GM18870 (cell line): ENCODE data around the gene DIP2C.
"Not testable (repeated sequence)": the region's sequence is repeated elsewhere in the genome, so short reads cannot be mapped to it uniquely, and the experiment has no call there.

ENCODE experiments used
- ATAC-seq: cut with Tn5 transposase; IDR thresholded peaks from one replicate; pipeline ENCODE4 v1.9.1; 2021; ENCODE audit warnings: moderate library complexity; ENCODE audit not compliant: unreplicated experiment

DIP2C gene

DNA sequence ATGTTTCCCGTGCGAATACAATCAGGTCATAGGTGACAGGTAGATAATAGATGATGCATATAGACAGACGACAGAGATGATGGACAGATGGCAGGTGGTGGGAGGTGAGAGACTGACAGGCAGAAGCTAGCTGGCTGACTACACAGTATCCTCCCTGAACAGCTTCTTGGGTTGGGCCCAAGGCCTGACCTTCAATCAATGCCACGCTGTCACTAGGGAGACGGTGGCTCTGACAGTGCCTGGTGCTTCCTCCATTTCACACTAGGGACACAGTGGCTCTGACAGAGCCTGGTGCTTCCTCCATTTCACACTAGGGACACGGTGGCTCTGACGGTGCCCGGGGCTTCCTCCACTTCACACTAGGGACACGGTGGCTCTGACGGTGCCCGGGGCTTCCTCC, 200.1 kb downstream of the DIP2C start:
- no peak for ATAC-seq

DNA sequence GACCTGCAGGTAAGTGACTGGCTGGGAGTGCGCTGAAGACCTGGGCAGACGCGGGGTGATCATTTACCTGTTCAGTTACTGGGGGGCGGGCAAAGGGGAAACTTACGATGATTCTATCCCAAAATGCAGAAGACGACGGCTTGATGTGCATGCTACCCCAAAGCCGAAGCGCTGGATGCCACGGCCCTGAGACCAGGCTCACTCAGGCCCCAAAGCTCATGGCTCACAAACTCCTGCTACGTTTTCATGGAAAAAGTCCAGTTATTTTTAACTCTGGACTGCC, 200.6 kb downstream of the DIP2C start:
- ATAC-seq, result no peak

- ATAC-seq, result no peak
Observed at GRCh38 chr10:488081-488932, 201.2 kb downstream of the DIP2C start.

- ATAC-seq, result no peak
Observed at GRCh38 chr10:486666-487322, 202.7 kb downstream of the DIP2C start.

GRCh38 chr10:486206-486605, 203.3 kb downstream of the DIP2C start:
- ATAC-seq, result no peak

DNA sequence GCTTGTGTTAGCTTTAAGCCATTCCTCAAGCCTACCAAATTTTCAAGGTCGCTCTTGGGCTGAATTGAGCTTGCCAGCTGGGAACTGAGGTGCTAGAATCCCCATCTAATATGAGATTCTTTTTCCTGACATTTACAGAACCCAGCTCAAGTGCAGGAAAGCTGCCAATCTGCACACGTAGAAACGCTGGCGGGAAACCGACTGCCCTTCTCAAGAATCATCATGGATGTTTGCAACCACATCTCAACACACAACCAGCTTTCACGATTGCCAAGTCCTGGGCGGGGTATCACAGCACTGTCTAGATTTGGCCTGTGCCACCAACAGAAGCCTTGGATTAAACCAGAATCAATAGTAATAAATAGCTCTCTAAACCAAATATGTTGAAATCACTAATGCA, 203.7 kb downstream of the DIP2C start:
- no peak for ATAC-seq

DNA sequence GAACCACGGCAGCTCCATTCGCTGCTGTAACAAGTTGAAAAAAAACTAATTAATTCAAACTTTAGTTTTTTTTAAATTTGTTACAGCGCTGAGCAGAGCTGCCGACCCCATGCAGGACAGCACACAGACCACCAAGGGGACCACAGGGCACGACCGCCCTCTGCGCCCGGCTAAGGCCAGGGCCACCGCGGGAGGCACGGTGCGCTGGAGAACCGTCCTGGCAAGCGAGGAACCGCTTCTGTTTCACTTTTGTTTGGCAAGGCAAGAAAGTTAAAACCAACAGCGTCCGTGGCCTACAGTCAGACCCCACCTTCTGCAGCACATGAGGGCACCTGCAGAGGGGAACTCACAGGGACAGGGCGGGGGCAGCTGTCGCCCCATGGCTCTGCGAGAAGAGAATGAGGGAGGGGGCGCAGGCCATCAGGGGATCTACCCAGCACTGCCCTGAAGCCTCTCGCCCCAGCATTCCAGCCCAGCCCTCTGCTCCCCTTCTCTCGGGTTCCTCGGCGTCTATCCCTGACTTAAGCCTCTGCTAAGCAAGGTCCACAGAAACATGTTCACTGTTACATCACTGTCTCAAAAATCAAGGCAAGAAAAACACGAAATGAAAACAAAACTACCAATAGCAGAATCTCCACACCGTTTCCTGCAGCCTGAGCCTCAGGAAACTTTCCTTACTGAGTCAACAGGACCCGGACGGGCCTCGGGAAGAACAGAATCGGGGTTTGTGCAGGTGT, 204.4 kb downstream of the DIP2C start:
- peak; percentile 60 for ATAC-seq

- peak; percentile 43 for ATAC-seq
Observed at GRCh38 chr10:484441-484924, 205.0 kb downstream of the DIP2C start.

DNA sequence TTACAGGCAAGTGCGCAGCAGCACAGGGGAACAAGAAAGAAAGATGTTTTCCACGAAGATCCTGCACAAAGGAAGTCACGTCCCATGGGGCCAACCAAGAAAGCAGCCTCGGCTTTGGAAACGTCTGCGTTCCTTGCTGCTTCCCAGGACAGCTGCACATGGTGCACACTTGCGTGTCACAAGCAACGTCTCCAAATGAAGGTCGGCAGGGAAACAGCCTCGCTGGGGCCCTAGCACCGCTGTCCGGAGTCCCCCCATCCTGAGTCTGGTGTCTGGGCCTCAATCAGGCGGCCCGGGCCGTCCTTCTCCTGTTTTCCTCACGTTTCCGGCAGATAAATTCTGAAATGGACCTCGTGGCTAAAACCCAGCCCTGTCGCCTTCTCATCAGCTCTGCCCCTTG, 206.2 kb downstream of the DIP2C start:
- no peak for ATAC-seq

GRCh38 chr10:482848-483247, 206.6 kb downstream of the DIP2C start:
- ATAC-seq, result no peak

DNA sequence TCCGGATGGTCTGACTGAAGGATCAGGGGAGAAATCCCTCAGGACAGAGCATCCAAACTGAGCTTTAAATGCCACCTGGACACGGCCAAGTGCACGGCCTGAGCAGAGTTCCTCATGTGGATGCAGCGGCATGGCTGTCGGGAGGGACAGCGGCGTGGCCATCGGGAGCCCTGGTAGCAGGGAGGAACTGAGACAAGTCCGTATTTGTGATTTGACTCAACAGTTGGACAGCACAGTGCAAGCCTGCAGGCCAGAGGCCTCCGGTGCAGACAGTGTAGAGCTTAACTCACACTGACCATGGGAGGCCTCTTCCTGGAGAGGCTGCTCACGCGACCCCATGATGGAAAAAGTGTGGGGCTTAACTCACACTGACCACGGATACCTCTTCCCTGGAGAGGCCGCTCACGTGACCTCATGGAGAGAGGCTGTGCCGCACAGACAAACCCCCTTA, 207.4 kb downstream of the DIP2C start:
- no peak for ATAC-seq

DNA sequence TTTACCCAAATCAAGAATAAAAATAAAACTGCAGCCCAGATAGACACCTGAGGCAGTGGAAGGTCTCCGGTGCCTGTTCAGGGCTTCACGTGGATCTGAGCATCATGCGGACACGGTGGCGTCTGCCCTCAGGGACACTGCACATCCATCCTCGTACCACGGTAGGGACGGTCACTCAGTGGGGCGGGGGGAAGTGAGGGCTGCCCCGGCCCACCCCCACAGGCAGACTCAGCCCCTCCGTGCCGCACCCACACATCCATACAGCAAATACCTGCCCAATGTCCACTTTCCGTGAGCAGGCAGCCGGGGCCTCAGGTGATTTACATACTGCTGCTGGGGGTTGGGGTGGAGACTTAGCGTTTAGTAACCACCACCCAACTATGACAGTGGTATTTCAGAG, 207.8 kb downstream of the DIP2C start:
- no peak for ATAC-seq

DNA sequence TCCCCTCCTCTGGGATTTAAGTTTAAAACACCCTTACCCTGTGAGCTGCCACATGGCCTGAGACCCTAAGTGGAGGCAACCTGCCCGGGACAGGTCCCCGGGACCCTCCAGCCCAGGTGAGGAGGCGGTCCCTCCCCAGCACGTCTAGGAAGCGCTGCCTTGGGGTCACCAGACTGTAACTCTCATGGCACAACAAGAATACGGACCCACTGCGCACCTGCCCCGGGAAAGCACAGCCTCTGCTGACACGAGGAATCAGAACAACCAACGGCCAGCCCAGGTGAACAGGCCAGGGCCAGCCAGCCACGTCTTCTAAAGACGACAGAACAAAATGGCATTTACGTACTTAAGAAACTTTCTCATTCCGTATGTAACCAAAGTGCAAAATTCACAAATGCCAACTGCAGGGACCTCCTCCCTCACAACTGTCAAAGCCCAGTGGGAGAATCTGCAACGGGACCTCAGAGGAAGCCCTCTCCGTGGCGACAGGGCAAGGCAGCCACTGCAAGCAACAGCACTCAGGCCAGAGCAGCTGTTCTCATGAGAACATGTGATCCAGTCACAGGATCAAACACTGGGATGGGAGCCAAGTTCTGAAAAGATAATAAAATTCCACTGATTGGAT, 208.4 kb downstream of the DIP2C start:
- ATAC-seq, result no peak

DNA sequence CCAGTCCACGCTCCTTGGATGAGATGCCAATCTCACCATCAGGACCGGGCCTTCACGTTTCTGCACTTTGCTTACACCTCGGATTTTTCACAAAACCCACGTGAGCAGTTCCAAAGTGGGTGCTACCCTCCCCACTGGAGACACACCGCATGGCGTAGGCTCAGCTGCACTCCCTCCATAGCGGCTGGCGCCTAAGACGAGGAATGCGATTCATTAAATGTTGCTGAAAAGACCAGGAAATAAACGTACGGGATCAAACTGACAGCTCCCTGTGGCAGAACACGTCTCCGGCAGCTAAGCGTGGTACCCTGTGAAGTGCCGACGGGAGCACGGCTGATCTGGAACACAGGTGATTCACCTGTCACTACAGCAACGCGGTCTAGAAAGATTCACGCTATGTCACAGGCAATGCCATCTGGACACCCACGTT, 209.0 kb downstream of the DIP2C start:
- no peak for ATAC-seq

- not testable (repeated sequence) for ATAC-seq
Observed at GRCh38 chr10:479706-480497, 209.6 kb downstream of the DIP2C start.

DNA sequence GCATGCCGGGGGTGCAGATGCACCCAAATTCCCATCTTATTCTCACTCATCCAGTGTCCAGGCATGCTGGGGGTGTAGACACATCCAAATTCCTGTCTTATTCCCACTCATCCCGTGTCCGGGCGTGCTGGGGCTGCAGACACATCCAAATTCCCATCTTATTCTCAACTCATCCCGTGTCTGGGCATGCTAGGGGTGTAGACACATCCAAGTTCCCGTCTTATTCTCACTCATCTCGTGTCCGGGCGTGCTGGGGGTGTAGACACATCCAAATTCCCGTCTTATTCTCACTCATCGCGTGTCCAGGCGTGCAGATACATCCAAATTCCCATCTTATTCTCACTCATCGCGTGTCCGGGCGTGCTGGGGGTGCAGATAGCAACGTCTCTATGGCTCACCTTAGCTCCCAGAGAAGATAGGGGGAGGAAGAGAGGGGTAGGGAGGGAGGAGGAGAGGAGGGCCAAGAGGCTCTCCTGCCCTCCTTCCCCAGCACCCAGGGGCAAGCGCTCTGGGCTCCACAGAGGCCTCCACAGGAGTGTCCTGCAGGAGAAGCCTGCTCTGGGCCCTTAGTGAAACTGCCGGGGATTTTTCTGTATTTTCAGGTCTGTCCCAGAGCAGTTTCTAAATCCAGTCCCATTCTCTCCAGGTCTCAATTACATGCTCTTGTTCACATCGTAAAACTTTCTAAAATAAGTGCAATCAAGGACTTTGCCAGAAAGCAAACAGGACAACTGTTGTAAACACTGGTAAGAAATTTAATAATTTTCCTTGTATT, 210.8 kb downstream of the DIP2C start:
- no peak for ATAC-seq

- ATAC-seq, result no peak
Observed at GRCh38 chr10:477620-478019, 211.8 kb downstream of the DIP2C start.

- ATAC-seq, result no peak
Observed at GRCh38 chr10:476455-476780, 213.1 kb downstream of the DIP2C start.

DNA sequence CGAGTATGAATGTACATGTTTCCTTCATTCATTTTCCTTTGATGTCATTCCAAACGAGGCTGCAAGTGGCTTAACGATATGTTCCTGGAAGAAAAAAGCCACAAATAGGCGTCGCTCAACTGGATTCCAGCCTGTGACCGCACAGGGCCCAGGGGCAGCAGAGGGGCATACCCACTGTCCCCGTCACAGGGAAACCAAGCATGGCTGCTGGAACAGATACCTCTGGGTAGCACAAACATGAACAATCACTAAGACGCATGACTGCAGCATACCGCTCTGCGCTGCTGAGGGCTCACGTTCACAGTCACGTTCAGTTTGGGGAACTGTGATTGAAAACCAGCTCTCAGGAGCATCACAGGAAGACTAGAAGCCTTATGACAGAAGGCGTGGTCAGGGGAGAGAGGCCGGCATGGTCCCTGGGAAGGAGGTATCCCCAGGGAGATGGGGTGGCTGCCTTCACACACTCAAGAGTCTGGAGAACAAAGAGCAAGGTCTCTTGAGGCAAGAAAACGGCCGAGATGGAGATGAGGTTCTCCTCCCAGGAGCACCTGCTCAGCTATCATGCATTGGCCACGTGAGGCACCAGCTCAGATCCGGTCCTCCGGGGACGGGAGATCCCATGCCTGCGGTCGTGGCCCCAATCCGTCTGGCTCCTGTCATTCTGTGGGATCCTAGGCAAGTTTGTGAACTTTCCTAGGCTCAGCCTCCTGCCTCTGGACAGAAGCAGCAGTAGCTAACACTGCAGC, 213.6 kb downstream of the DIP2C start:
- ATAC-seq, result no peak
